Stimulated activated CD4-positive, alpha-beta T cell treated with anti-CD3 and anti-CD28 coated beads, Interleukin-15, amount 100 ng/mL, for 24 hours (primary cell): ENCODE data around the gene ARHGAP20.
A peak's percentile ranks its signal among the peaks of the same experiment; 100 is the strongest.
"Not testable (repeated sequence)": the region's sequence is repeated elsewhere in the genome, so short reads cannot be mapped to it uniquely, and the experiment has no call there.

Experiments
- DNase-seq: peaks from one replicate; pipeline ENCODE4 v3.0.0-alpha.2; 2020

The ARHGAP20 gene

DNA sequence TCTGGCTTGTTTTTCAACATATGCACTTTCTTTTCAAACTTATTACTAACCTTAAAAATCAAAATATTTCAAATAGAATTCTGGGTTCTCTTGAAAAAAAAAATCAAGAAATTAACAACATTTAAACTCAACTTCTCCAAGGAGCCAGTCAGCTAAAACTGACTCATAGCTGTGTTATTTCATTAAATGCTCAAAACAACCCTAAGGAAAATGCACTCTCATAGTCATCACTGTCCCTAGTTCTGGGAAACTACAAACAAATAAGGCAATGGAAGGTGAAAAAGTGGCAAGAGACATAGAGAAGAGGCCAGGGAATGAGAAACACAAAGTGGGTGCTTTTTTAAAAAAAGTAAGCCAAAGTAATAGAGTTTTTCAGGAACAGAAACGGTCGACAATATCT is 4.1 kb upstream of the ARHGAP20 start:
- no peak for DNase-seq

GRCh38 chr11:110715541-110715940 is 3.3 kb upstream of the ARHGAP20 start:
- DNase-seq: no peak

GRCh38 chr11:110713449-110713776 is 1.2 kb upstream of the ARHGAP20 start:
- DNase-seq: no peak

GRCh38 chr11:110712659-110713448 is 617 bp upstream of the ARHGAP20 start:
- DNase-seq: peak; percentile 7

- no peak for DNase-seq
Observed at GRCh38 chr11:110711448-110711775, 825 bp downstream of the ARHGAP20 start.

DNA sequence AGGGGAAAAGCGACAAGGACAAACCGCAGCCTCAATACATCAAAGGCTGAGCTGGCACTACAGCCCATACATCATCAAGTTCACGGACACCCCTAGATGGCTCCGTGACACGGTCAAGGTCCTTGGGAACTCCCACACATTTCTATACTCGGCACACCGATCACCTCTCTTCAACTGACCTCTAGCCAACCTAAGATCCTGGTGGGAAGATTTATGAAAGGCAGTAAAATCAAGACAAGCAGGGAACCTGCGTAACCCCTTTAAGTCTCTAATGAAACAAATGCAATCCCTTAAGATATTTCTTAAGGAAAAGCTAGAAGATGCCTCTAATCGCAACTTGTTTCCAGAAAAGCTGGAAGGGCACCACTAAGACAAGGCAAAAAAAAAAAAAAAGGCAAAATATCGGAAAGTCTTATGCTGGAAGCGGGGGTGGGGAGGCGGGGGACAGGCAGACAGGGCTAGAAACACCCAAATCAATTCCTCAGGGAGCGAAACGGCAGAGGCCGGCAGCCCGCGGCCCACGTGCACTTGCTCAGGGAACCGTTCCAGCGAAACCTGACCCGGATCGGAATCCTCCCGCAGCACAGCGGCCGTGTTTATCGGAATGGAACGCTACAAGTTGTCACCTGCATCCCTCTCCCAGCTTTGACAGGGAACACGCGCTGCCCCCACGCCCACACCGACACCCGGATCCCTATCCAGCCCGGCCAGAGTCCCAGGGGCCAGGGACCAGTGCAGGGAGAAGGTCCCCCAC is 1.4 kb downstream of the ARHGAP20 start:
- DNase-seq: peak; percentile 7

- DNase-seq: no peak
Observed at GRCh38 chr11:110704210-110704864, 7.9 kb downstream of the ARHGAP20 start.

- no peak for DNase-seq
Observed at GRCh38 chr11:110691926-110692325, 20.3 kb downstream of the ARHGAP20 start.

DNA sequence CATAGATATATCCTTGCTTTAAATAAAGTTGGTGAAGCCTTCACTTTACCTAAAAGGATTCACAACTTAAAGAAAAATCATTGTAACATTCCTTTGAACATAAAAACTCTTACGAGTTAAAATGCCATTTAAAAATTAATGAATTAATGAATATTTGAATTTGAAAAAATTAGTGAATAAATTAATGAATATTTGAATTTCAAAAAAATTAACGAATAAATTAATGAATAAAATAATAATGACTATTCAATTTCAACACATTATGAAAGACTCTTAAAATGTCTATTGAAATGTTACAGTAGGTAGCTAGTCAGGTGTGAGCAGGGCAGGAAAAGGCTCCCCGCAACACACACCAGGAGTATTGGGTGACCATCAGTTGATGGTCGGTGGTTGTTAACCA is 22.9 kb downstream of the ARHGAP20 start:
- no peak for DNase-seq

DNA sequence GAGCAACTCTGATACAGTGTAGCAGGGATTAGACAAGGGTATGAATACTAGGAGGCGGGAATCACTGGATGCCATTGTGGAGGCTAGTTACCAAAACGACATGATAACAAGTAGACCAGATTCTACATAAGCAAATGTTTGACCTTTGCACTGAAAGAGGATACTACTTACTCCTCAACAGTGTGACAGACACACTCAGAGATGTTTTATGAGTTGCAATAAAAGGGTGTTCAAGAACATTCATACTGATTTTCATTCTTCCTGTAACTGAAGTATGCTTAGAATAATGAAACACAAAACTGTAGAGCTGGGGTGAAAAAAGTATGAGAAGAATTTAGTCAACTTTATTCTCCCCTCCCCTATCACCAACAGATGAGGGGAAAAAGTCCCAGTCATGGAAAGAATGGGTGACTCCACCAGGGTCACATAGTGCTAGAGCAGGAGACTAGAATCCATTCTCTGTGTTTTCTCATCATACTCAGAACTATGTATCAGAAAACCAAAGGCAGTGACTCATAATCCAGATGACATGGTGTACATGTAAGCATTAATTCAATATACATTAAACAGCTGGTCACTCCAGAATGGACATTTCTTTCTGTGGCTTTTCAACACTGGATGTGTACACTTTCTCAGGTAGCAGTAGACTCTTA is 32.8 kb downstream of the ARHGAP20 start:
- DNase-seq: no peak

GRCh38 chr11:110675548-110675947 is 36.7 kb downstream of the ARHGAP20 start:
- DNase-seq: no peak

- no peak for DNase-seq
Observed at GRCh38 chr11:110665689-110666465, 46.4 kb downstream of the ARHGAP20 start.

GRCh38 chr11:110655967-110656366 is 56.3 kb downstream of the ARHGAP20 start:
- no peak for DNase-seq

- no peak for DNase-seq
Observed at GRCh38 chr11:110654456-110654855, 57.8 kb downstream of the ARHGAP20 start.

GRCh38 chr11:110645253-110645652 is 67.0 kb downstream of the ARHGAP20 start:
- DNase-seq: no peak

- DNase-seq: no peak
Observed at GRCh38 chr11:110634370-110634769, 77.9 kb downstream of the ARHGAP20 start.

DNA sequence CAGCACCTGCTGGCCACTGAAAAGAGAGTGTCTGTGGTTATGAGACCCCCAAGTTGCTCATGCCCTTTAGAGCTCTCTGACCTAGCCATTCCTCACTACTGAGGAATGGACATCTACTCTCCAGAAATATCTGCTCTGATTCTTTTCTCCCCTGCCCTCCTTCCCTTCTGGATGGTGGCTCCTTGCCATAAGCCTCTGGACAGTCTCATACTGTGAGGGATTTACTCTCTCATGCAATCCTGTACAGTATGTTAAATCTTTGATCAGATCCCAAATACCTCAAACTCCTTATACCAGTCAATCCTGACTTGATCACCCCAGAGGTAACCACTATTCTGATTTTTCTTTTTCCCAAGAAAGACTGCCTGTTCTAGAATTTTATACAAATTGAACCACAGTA is 80.7 kb downstream of the ARHGAP20 start:
- no peak for DNase-seq

DNA sequence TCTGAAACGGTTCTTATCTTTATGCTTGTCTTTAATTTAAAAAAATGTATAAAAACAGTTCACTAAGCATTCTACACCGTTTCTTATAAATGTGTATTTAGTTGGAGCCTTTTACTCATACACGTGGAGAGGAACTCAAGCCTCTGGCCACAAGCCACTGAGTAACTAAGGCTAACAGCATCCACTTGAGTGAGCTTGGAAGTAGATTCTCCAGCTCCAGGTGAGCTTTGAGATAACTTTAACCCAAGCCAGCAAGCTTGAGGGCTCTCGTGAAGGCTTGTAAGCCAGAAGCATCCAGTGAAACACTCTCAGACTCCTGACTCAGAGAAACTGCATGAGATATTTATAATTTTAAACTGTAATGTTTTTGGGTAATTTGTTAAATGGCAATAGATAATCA is 82.6 kb downstream of the ARHGAP20 start:
- DNase-seq: no peak

GRCh38 chr11:110621826-110622225 is 90.4 kb downstream of the ARHGAP20 start:
- DNase-seq: no peak

DNA sequence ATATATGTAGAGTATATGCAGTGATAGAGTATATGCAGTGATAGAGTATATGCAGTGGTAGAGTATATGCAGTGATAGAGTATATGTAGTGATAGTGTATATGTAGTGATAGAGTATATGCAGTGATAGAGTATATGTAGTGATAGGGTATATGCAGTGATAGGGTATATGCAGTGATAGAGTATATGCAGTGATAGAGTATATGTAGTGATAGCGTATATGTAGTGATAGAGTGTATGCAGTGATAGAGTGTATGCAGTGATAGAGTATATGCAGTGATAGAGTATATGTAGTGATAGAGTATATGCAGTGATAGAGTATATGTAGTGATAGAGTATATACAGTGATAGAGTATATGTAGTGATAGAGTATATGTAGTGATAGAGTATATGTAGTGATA is 92.9 kb downstream of the ARHGAP20 start:
- DNase-seq: not testable (repeated sequence)

DNA sequence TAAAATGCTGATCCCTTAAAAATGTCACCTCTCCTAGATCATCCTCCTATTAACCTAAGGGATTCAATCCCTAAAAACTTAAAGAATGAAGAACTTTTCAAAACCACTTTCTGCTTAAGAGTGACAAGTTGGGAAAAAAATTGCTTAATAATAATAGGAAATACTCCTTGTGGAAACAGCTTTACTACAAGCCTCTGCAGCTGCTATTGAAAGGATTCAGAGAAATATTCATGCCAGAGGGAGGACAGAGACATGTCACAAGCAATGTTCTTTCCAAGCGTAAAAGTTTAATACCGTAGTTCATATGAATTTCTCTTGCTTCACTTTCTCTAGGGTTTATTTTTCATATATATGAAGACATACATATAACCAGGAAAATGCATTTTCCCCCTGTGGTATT is 98.2 kb downstream of the ARHGAP20 start:
- no peak for DNase-seq

DNA sequence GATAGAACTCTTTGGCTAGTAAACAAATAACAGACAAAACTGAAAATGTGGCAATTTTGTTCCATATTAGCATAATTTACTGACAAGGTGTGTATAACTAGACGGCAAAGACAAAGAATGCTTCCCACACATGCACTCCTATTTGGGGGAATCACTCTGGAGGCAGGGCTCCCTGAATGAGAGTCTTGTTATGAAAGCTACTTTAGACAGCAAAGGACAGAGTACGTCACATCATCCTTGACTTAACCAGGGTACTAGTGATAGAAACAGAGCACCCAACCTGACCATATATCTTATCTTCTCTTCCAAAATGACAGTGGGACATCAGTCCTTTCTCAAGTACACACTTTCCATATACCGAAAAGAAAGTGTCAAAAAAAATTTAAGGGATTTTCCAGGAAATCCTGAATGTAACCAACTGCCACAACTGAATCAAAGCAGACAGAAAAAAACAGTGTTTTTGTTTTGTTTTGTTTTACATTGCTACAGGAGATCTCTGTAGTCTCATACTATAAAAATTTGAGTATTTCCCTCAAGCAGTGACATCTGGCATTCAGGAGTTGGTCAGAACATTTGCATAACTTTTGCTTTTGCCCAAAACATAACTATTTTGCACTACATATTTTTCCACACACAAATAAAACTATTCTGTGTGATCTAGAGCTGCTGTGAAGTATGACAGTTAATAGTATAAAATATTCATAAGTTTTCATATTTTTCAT is 98.9 kb downstream of the ARHGAP20 start:
- no peak for DNase-seq
